Suprapubic skin (tissue), 4 donors: Measurements from ENCODE around the gene PLXNA2.

Experiments
- EP300 ChIP-seq: sonication (generic); formaldehyde crosslinking; IDR thresholded peaks from one replicate; pipeline ENCODE4 v1.6.1; 2017; ENCODE audit warnings: antibody characterized with exemption
- POLR2A ChIP-seq, 2 donors: fragments of 450-650 bp; IDR thresholded peaks; one replicate each; pipeline ENCODE4 v1.6.1; 2017; ENCODE audit warnings: antibody characterized with exemption in 2 of 2, mild to moderate bottlenecking in 2 of 2, moderate library complexity in 2 of 2
- POLR2AphosphoS5 ChIP-seq, 3 donors: sonication (generic); formaldehyde crosslinking; IDR thresholded peaks; one replicate each; pipeline ENCODE4 v1.6.1; 2017; ENCODE audit warnings: antibody characterized with exemption in 3 of 3
- TF ChIP-seq, protein P1 (sequence below), 2 donors: fragments of 200-600 bp in 1 of 2; fragments of 450-650 bp in 1 of 2; sonication (generic) in 1 of 2; IDR thresholded peaks; one replicate each; pipeline ENCODE4 v1.5.1; 2016 to 2019; ENCODE audit warnings: antibody characterized with exemption in 2 of 2, mild to moderate bottlenecking in 1 of 2, moderate library complexity in 1 of 2

DNA sequence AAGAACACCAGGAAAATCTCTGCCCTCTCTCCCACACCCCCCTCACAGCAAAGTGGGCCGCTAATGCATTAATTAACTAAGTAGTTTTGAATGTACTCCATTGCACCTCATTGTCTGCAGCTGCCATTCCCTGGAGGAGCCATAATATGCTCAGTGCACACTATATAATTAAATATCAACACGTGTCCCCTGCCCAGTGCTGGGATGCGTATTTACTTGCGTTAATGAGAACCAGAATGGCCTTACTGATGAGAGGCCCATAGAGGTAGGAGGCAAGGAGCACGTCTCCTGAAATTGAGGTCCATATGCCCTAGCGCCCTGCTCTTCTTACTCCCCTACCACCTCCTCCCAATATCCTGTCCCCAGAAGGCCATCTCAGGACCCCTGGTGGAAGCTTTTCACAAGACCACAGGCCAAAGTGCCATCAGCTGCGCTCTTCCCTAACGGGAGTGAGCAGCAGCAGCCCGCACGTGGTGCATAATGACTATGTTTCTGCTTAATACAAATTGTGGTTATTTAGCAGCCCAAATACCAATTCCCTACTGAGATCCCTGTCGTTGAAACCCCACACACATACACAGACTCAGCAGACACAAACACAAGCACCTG lies 76.8 kb downstream of the PLXNA2 start:
- no peak for TF ChIP-seq POLR2AphosphoS5 (IDR thresholded peaks at IDR 0.05)
- TF ChIP-seq EP300, result no peak
- TF ChIP-seq, protein P1, sequence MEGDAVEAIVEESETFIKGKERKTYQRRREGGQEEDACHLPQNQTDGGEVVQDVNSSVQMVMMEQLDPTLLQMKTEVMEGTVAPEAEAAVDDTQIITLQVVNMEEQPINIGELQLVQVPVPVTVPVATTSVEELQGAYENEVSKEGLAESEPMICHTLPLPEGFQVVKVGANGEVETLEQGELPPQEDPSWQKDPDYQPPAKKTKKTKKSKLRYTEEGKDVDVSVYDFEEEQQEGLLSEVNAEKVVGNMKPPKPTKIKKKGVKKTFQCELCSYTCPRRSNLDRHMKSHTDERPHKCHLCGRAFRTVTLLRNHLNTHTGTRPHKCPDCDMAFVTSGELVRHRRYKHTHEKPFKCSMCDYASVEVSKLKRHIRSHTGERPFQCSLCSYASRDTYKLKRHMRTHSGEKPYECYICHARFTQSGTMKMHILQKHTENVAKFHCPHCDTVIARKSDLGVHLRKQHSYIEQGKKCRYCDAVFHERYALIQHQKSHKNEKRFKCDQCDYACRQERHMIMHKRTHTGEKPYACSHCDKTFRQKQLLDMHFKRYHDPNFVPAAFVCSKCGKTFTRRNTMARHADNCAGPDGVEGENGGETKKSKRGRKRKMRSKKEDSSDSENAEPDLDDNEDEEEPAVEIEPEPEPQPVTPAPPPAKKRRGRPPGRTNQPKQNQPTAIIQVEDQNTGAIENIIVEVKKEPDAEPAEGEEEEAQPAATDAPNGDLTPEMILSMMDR (IDR thresholded peaks at IDR 0.05), result no peak
- no peak for TF ChIP-seq POLR2A (IDR thresholded peaks at IDR 0.05)
